GM23248 (cell line): ENCODE measurements around the gene SETD6. TPM values are rescaled to one million over a fixed set of nuclear protein-coding genes. Genes with fewer than 3 reads are reported as not detected.

ENCODE experiments used
- DNase-seq: peaks from one replicate; pipeline ENCODE4 v3.0.0-alpha.2; 2015
- H2AFZ ChIP-seq: fragments of 200-600 bp; sonication (generic); 2 replicates; pipeline ENCODE4 v1.6.1; 2016; ENCODE audit warnings: antibody characterized with exemption
- H3F3A ChIP-seq: fragments of 200-600 bp; sonication (generic); 2 replicates; pipeline ENCODE4 v1.6.1; 2016; ENCODE audit warnings: mild to moderate bottlenecking, antibody characterized with exemption, mixed run types; ENCODE audit not compliant: insufficient read depth
- H3K27ac ChIP-seq: fragments of 200-600 bp; sonication (generic); 2 replicates; pipeline ENCODE4 v1.5.1; 2016; ENCODE audit warnings: mild to moderate bottlenecking
- H3K27me3 ChIP-seq: fragments of 200-600 bp; sonication (generic); replicated peaks from 2 replicates; pipeline ENCODE4 v1.6.1; 2016; ENCODE audit warnings: mild to moderate bottlenecking; ENCODE audit not compliant: insufficient read depth
- H3K36me3 ChIP-seq: fragments of 200-600 bp; sonication (generic); 2 replicates; pipeline ENCODE4 v1.6.1; 2016; ENCODE audit warnings: low read depth, mild to moderate bottlenecking
- H3K4me1 ChIP-seq: fragments of 200-600 bp; sonication (generic); 2 replicates; pipeline ENCODE4 v1.6.1; 2016; ENCODE audit warnings: mild to moderate bottlenecking; ENCODE audit not compliant: insufficient read depth
- H3K4me2 ChIP-seq: fragments of 200-600 bp; sonication (generic); one replicate; pipeline ENCODE4 v1.6.1; 2016; ENCODE audit warnings: mild to moderate bottlenecking; ENCODE audit not compliant: unreplicated experiment
- H3K4me3 ChIP-seq: fragments of 200-600 bp; sonication (generic); 2 replicates; pipeline ENCODE4 v1.5.1; 2016; ENCODE audit warnings: mild to moderate bottlenecking
- H3K79me2 ChIP-seq: fragments of 200-600 bp; sonication (generic); 2 replicates; pipeline ENCODE4 v1.6.1; 2016; ENCODE audit warnings: mild to moderate bottlenecking; ENCODE audit not compliant: insufficient read depth
- H3K9ac ChIP-seq: fragments of 200-600 bp; sonication (generic); 2 replicates; pipeline ENCODE4 v1.6.1; 2016; ENCODE audit warnings: mild to moderate bottlenecking
- H3K9me2 ChIP-seq: fragments of 200-600 bp; sonication (generic); 2 replicates; pipeline ENCODE4 v1.6.1; 2016; ENCODE audit warnings: mixed run types, mild to moderate bottlenecking, moderate library complexity; ENCODE audit not compliant: insufficient read depth
- H3K9me3 ChIP-seq: fragments of 200-600 bp; sonication (generic); one replicate; pipeline ENCODE4 v1.6.1; 2017; ENCODE audit warnings: low read depth
- H4K20me1 ChIP-seq: fragments of 200-600 bp; sonication (generic); 2 replicates; pipeline ENCODE4 v1.6.0; 2016; ENCODE audit not compliant: insufficient read depth
- EZH2 ChIP-seq: fragments of 200-600 bp; sonication (generic); IDR thresholded peaks from 2 replicates; pipeline ENCODE4 v1.6.1; 2018; ENCODE audit warnings: antibody characterized with exemption, mild to moderate bottlenecking; ENCODE audit not compliant: insufficient read depth, poor library complexity, severe bottlenecking
- EZH2phosphoT487 ChIP-seq: fragments of 200-600 bp; sonication (generic); IDR thresholded peaks from 2 replicates; pipeline ENCODE4 v1.6.1; 2018; ENCODE audit warnings: antibody characterized with exemption, moderate library complexity, mild to moderate bottlenecking, low read depth; ENCODE audit not compliant: insufficient read depth
- WGBS, 2 experiments: methylation state at CpG; one replicate each; pipeline ENCODE4 v1.1.6; 2015 to 2017; ENCODE audit warnings: low lambda C conversion rate in 2 of 2, low coverage in 1 of 2; ENCODE audit errors: missing lambda C conversion rate in 2 of 2; 5-methylcytosine and 5-hydroxymethylcytosine counted together
- in situ Hi-C: fragments of 300-500 bp; cut with MboI; formaldehyde crosslinking; loops from 2 replicates; pipeline ENCODE4 v1.15.0; 2020
- polyA plus RNA-seq: library from polyadenylated mRNA; unstranded; fragments of >200 nt; fragmentation: Nextera tagmentation; extraction: Ambion mirVana; gene quantifications from 2 replicates; pipeline ENCODE4 v1.2.1, GENCODE V29; 2016
- total RNA-seq: library from RNA; depleted of rRNA; stranded (reverse); fragments of >200 nt; shearing (Covaris generic); gene quantifications from 2 replicates; pipeline ENCODE4 v1.2.3, GENCODE V29; 2014

The SETD6 gene
- total and polyA plus RNA-seq, 2 experiments from 2014 or later = 9.4 to 11.5 TPM

DNA sequence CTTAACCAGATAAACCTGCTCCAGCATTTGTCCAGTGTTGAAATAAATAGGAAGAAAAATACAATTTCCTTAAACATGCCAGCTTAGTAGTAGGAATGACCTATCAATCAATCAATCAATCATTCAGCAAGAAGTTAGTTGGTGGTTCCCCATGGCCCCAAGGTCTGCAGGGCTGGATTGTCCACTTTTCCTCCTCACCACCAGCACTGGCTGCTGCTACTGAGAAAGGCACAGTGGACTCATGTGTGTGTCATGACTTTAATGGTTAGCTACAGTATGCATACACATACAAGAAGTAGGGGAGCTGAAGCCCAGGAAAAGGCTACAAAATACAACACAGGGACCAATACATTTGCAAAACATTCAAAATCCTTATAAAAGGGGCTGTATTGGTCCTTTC, 4.4 kb downstream of the SETD6 start:
- no peaks in the 10 kb centered on the region for H3K4me1 ChIP-seq
- H4K20me1 ChIP-seq = no peaks in the 10 kb centered on the region
- TF ChIP-seq EZH2 = no peak
- peaks cover 35% of the 10 kb centered on the region for H3F3A ChIP-seq
- no peak overlapping the region for H3K4me3 ChIP-seq
- H3K27ac ChIP-seq = no peak overlapping the region
- no peak overlapping the region for H3K9ac ChIP-seq
- H3K79me2 ChIP-seq = peaks cover 20% of the 10 kb centered on the region; the same call in 1 of the 2 replicates
- H3K4me2 ChIP-seq = no peak overlapping the region
- H3K9me3 ChIP-seq = no peaks in the 10 kb centered on the region
- DNase-seq = no peak
- H3K9me2 ChIP-seq = no peaks in the 10 kb centered on the region
- in situ Hi-C loops = loop anchor here (10.0 kb wide), 1 partner anchor 115 kb away; no protein-coding TSS in a partner anchor
- no peak overlapping the region for H2AFZ ChIP-seq
- peaks cover 49% of the 10 kb centered on the region for H3K36me3 ChIP-seq
- no peaks in the 10 kb centered on the region for H3K27me3 ChIP-seq

DNA sequence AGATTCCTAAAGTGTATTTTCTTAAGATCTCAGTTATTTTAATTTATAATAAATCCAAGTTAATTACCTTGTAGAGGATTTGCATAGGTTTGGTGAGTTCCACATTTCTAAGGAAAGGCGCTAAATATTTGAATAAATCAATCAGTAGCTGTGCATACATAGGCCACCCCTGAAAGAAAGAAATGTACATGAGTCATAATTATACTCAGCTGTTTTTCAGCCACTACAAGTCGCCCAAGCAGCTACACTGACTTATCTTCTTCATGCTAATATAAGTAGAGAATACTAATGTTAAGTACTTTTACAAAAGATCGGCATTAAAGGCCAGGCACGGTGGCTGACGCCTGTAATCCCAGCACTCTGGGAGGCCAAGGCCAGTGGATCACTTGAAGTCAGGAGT, 14.9 kb downstream of the SETD6 start:
- Histone ChIP-seq H3K36me3 (peaks cover 73% of the 10 kb centered on the region), H3K27ac (no peak overlapping the region), H4K20me1 (no peaks in the 10 kb centered on the region), H3F3A (peaks cover 20% of the 10 kb centered on the region; the same call in 1 of the 2 replicates), H3K27me3 (no peaks in the 10 kb centered on the region), H3K9me2 (no peaks in the 10 kb centered on the region), H3K4me2 (no peak overlapping the region), H3K9me3 (no peaks in the 10 kb centered on the region), H3K79me2 (0 out of 2 replicates have a peak, but pooled peaks cover 3% of the 10 kb centered on the region), H2AFZ (no peak overlapping the region), H3K4me3 (no peak overlapping the region), H3K9ac (no peak overlapping the region), H3K4me1 (no peaks in the 10 kb centered on the region)
- WGBS, 2 experiments = 82 to 86% methylated on average over 5 of the region's 5 CpGs
- TF ChIP-seq EZH2phosphoT487 (no peak), EZH2 (no peak)
- in situ Hi-C loops = no loop called here
- peak; percentile 32 for DNase-seq

DNA sequence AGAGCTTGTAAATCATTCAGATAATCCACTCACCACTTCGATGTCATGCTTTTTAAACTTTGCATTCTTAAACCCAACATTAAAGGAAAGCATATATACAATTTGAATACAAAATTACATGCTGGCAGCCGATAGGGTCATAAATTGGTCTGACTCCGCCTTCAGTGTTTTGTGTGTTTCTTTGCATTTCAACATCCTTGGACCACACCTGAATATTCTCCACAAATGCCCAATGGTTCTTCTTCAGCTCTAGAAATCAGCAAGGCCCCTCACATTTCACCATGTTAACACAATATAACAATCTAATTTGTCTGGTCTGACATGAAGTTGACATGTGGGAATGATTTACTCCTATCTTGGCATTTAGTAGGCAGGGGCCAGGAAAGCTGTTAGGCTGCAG, 17.1 kb downstream of the SETD6 start:
- Histone ChIP-seq H3K9me3 (no peaks in the 10 kb centered on the region), H3K4me3 (no peak overlapping the region), H3K36me3 (peaks cover 73% of the 10 kb centered on the region), H3K4me2 (no peak overlapping the region), H3K4me1 (no peaks in the 10 kb centered on the region), H3K9ac (no peak overlapping the region), H3K27ac (no peak overlapping the region), H3K9me2 (no peaks in the 10 kb centered on the region), H2AFZ (no peak overlapping the region), H4K20me1 (no peaks in the 10 kb centered on the region), H3K79me2 (0 out of 2 replicates have a peak, but pooled peaks cover 7% of the 10 kb centered on the region), H3F3A (peaks cover 22% of the 10 kb centered on the region; the same call in 1 of the 2 replicates), H3K27me3 (no peaks in the 10 kb centered on the region)
- in situ Hi-C loops = no loop called here
- 95 to 98% methylated on average over 3 of the region's 3 CpGs for WGBS, 2 experiments
- DNase-seq = no peak
- no peak for TF ChIP-seq EZH2
- no peak for TF ChIP-seq EZH2phosphoT487

DNA sequence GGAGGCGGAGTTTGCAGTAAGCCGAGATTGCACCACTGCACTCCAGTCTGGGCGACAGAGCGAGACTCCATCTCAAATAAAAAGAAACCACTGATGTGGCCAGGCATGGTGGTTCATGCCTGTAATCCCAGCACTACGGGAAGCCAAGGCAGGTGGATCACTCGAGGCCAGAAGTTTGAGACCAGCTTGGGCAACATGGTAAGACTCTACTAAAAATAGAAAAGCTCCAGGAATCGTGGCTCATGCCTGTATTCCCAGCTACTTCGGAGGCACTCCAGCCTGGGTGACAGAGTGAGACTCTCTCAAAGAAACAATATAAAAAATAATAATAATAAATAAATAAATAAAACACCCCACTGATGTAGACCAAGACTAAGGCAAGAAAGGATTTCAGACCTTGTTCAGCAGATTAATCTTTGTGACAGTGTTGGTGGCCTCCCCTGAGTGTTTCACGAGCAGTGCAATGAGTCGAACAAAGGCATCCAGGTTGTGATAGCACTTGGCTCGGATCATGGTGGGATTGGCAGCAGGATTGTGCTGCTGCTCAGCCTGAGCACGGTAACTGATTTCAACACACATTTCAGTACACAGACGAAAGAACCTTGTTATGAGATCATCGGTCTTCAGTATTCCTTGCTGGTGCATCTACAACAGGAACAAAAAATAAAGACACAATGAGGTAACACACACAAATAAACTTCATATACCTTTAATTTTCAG, 18.6 kb downstream of the SETD6 start:
- H3K9ac ChIP-seq = no peak overlapping the region
- 96 to 97% methylated on average over 14 of the region's 14 CpGs for WGBS, 2 experiments
- no peak overlapping the region for H3K27ac ChIP-seq
- H3F3A ChIP-seq = peaks cover 22% of the 10 kb centered on the region; the same call in 1 of the 2 replicates
- H3K4me3 ChIP-seq = no peak overlapping the region
- no peaks in the 10 kb centered on the region for H3K9me2 ChIP-seq
- H3K27me3 ChIP-seq = no peaks in the 10 kb centered on the region
- no peaks in the 10 kb centered on the region for H3K9me3 ChIP-seq
- H4K20me1 ChIP-seq = no peaks in the 10 kb centered on the region
- no peak overlapping the region for H2AFZ ChIP-seq
- no peaks in the 10 kb centered on the region for H3K4me1 ChIP-seq
- no peak for DNase-seq
- no peak overlapping the region for H3K4me2 ChIP-seq
- TF ChIP-seq EZH2 (no peak), EZH2phosphoT487 (no peak)
- H3K36me3 ChIP-seq = peaks cover 76% of the 10 kb centered on the region
- H3K79me2 ChIP-seq = 0 out of 2 replicates have a peak, but pooled peaks cover 7% of the 10 kb centered on the region
- in situ Hi-C loops = no loop called here
